Epidermal melanocyte (primary cell): ENCODE measurements around the gene SLC41A1.

ENCODE experiments used
- DNase-seq: peaks from one replicate; pipeline ENCODE4 v3.0.0; 2011; ENCODE audit warnings: low spot score; ENCODE audit not compliant: insufficient read length

Gene SLC41A1

GRCh38 chr1:205822397-205822796 lies 9.4 kb upstream of the SLC41A1 start:
- DNase-seq = no peak

GRCh38 chr1:205817988-205818387 lies 5.0 kb upstream of the SLC41A1 start:
- DNase-seq = no peak

- DNase-seq = no peak
Measured at GRCh38 chr1:205817364-205817763, 4.4 kb upstream of the SLC41A1 start.

GRCh38 chr1:205813755-205814058 lies 709 bp upstream of the SLC41A1 start:
- peak; percentile 58 for DNase-seq

- DNase-seq = no peak
Measured at GRCh38 chr1:205812271-205812877, 624 bp downstream of the SLC41A1 start.

- no peak for DNase-seq
Measured at GRCh38 chr1:205811660-205812059, 1.3 kb downstream of the SLC41A1 start.

GRCh38 chr1:205810448-205811157 lies 2.4 kb downstream of the SLC41A1 start:
- DNase-seq = no peak

- no peak for DNase-seq
Measured at GRCh38 chr1:205809942-205810345, 3.1 kb downstream of the SLC41A1 start.

- no peak for DNase-seq
Measured at GRCh38 chr1:205809469-205809868, 3.5 kb downstream of the SLC41A1 start.

GRCh38 chr1:205805082-205805711 lies 7.8 kb downstream of the SLC41A1 start:
- DNase-seq = no peak

GRCh38 chr1:205804605-205805004 lies 8.4 kb downstream of the SLC41A1 start:
- no peak for DNase-seq

- DNase-seq = no peak
Measured at GRCh38 chr1:205803986-205804385, 9.0 kb downstream of the SLC41A1 start.

GRCh38 chr1:205802060-205802459 lies 10.9 kb downstream of the SLC41A1 start:
- DNase-seq = no peak

- no peak for DNase-seq
Measured at GRCh38 chr1:205800981-205801703, 11.9 kb downstream of the SLC41A1 start.

- no peak for DNase-seq
Measured at GRCh38 chr1:205800427-205800826, 12.6 kb downstream of the SLC41A1 start.

- no peak for DNase-seq
Measured at GRCh38 chr1:205798577-205798976, 14.4 kb downstream of the SLC41A1 start.

- no peak for DNase-seq
Measured at GRCh38 chr1:205797168-205797567, 15.8 kb downstream of the SLC41A1 start.

- DNase-seq = no peak
Measured at GRCh38 chr1:205794011-205794730, 18.8 kb downstream of the SLC41A1 start.

- no peak for DNase-seq
Measured at GRCh38 chr1:205792961-205793673, 19.9 kb downstream of the SLC41A1 start.

GRCh38 chr1:205792481-205792881 lies 20.5 kb downstream of the SLC41A1 start:
- DNase-seq = no peak
